Measurements from ENCODE around the gene SSC5D. TPM values are rescaled to one million over a fixed set of nuclear protein-coding genes. Genes with fewer than 3 reads are reported as not detected.

Gene SSC5D
- total RNA-seq, 1 donor from 2014 or later: 0.20 TPM

- ChIA-PET CTCF (no interaction called here), POLR2A (no interaction called here)
- Mint-ChIP-seq H3K4me1 (no peaks in the 10 kb centered on the region), H3K36me3 (ENCODE audit: low read depth) (no peaks in the 10 kb centered on the region), H3K4me3 (no peak overlapping the region), H3K27ac (no peak overlapping the region), H3K9me3 (no peaks in the 10 kb centered on the region), H3K27me3 (peaks cover 10% of the 10 kb centered on the region)
- TF ChIP-seq CTCF (IDR thresholded peaks at IDR 0.05): no peak
- no peak for ATAC-seq (ENCODE audit: low read depth)
- no peak for DNase-seq
- intact Hi-C loops (cut with micrococcal nuclease): no loop called here
Measured at GRCh38 chr19:55540619-55541018, 52.4 kb downstream of the SSC5D start.

DNA sequence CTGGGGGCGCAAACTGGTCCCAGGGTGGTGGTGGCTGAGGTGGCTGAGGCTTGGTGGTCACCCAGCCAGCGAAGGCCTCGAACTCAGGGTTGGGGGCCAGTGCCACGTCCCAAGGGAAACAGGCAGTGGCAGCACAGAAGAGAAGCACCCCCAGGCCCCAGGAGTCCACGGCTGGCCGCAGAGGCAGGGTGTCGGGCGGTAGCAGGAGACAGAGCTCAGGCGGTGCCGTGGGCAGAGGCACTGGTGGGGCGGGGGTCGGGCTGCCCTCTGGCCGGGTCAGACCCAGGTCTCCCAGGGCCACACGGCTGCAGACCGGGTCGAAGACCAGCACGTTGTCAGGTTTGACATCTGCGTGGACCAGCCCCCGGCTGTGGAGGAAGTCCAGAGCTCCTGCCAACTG is 52.9 kb downstream of the SSC5D start:
- Mint-ChIP-seq H3K4me3 (no peak overlapping the region), H3K36me3 (ENCODE audit: low read depth) (no peaks in the 10 kb centered on the region), H3K4me1 (no peaks in the 10 kb centered on the region), H3K27me3 (peaks cover 14% of the 10 kb centered on the region), H3K27ac (no peak overlapping the region), H3K9me3 (no peaks in the 10 kb centered on the region)
- CTCF ChIA-PET: no interaction called here
- intact Hi-C loops (cut with micrococcal nuclease): no loop called here
- no peak for TF ChIP-seq CTCF (IDR thresholded peaks at IDR 0.05)
- no peak for DNase-seq
- no peak for ATAC-seq (ENCODE audit: low read depth)
- POLR2A ChIA-PET: no interaction called here

DNA sequence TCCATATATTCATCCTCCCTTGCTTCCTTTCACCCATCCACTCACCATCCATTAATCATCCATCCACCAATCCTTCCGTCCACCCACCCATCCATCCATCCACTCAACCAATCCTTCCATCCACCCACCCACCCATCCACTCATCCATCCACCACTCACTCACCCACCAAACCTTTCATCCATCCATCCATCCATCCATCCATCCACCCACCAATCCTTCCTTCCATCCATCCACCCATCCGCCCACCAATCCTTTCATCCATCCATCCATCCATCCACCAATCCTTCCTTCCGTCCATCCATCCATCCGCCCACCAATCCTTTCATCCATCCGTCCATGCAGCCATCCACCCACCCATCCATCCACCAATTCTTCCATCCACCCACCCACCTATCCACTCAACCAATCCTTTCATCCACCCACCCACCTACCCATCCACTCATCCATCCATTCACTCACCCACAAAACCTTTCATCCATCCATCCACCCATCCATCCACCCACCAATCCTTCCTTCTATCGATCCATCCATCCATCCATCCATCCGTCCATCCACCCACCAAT is 54.1 kb downstream of the SSC5D start:
- H3K4me1 Mint-ChIP-seq: no peaks in the 10 kb centered on the region
- DNase-seq: no peak
- no peak for ATAC-seq (ENCODE audit: low read depth)
- peaks cover 21% of the 10 kb centered on the region for H3K27me3 Mint-ChIP-seq
- no peak overlapping the region for H3K27ac Mint-ChIP-seq
- ChIA-PET CTCF (no interaction called here), POLR2A (interaction anchor here (0.5 kb wide), 1 partner anchor 33 kb away, joined by 5 read pairs; no protein-coding TSS in a partner anchor)
- no peak overlapping the region for H3K4me3 Mint-ChIP-seq
- no peaks in the 10 kb centered on the region for H3K9me3 Mint-ChIP-seq
- H3K36me3 Mint-ChIP-seq (ENCODE audit: low read depth): no peaks in the 10 kb centered on the region
- TF ChIP-seq CTCF (IDR thresholded peaks at IDR 0.05): no peak
- intact Hi-C loops (cut with micrococcal nuclease): no loop called here

- POLR2A ChIA-PET: no interaction called here
- Mint-ChIP-seq H3K36me3 (ENCODE audit: low read depth) (no peaks in the 10 kb centered on the region), H3K4me3 (no peak overlapping the region), H3K9me3 (no peaks in the 10 kb centered on the region), H3K27me3 (peaks cover 30% of the 10 kb centered on the region), H3K27ac (no peak overlapping the region), H3K4me1 (no peaks in the 10 kb centered on the region)
- intact Hi-C loops (cut with micrococcal nuclease): no loop called here
- TF ChIP-seq CTCF (IDR thresholded peaks at IDR 0.05): no peak
- DNase-seq (no peak), ATAC-seq (ENCODE audit: low read depth) (no peak)
- CTCF ChIA-PET: no interaction called here
Measured at GRCh38 chr19:55543567-55543966, 55.3 kb downstream of the SSC5D start.

DNA sequence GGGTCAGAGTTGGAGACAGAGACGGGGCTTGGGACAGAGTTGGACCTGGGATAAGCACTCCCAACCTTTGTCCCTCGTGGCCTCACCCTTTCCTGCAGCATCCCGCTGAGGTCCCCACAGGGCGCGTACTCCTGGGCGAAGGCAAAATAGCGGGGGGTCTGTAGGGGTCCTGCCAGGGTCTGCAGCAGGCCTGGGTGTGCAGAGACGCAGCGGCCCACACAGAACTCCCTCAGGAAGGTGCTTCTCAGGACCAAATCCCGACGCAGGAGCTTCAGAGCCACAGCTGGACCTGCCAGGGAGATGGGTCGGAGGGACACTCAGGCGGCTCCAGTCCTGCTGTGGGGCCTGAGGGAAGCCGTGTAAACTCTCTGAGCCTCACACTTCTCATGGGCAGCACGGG is 55.8 kb downstream of the SSC5D start:
- Mint-ChIP-seq H3K27me3 (peaks cover 30% of the 10 kb centered on the region), H3K9me3 (no peaks in the 10 kb centered on the region), H3K4me3 (no peak overlapping the region), H3K36me3 (ENCODE audit: low read depth) (no peaks in the 10 kb centered on the region), H3K27ac (no peak overlapping the region), H3K4me1 (no peaks in the 10 kb centered on the region)
- no peak for TF ChIP-seq CTCF (IDR thresholded peaks at IDR 0.05)
- intact Hi-C loops (cut with micrococcal nuclease): no loop called here
- ChIA-PET POLR2A (no interaction called here), CTCF (no interaction called here)
- DNase-seq: no peak
- ATAC-seq (ENCODE audit: low read depth): no peak
